Astrocyte of the spinal cord (primary cell): Measurements from ENCODE around the gene SUPT3H.

ENCODE experiments used
- DNase-seq: peaks from one replicate; pipeline ENCODE4 v3.0.0; 2011; ENCODE audit warnings: low read depth, low spot score
- H3K4me3 ChIP-seq: 2 replicates; pipeline ENCODE4 v1.5.1; 2011; ENCODE audit warnings: low read depth, mild to moderate bottlenecking, low read length, moderate library complexity
- CTCF ChIP-seq: IDR thresholded peaks from 2 replicates; pipeline ENCODE4 v1.5.1; 2012; ENCODE audit warnings: low read depth, mild to moderate bottlenecking, low read length, inconsistent platforms
- in situ Hi-C: cut with HindIII; loops from 2 replicates; pipeline ENCODE4 v1.10.0; 2017; ENCODE audit warnings: low sequenced_read_pairs

SUPT3H gene

GRCh38 chr6:45031601-45032000, 346.1 kb downstream of the SUPT3H start:
- no peak for DNase-seq
- no peak overlapping the region for H3K4me3 ChIP-seq
- in situ Hi-C loops, result no loop called here
- TF ChIP-seq CTCF, result no peak

GRCh38 chr6:45027126-45027525, 350.6 kb downstream of the SUPT3H start:
- H3K4me3 ChIP-seq, result no peak overlapping the region
- in situ Hi-C loops, result no loop called here
- TF ChIP-seq CTCF, result no peak
- no peak for DNase-seq

DNA sequence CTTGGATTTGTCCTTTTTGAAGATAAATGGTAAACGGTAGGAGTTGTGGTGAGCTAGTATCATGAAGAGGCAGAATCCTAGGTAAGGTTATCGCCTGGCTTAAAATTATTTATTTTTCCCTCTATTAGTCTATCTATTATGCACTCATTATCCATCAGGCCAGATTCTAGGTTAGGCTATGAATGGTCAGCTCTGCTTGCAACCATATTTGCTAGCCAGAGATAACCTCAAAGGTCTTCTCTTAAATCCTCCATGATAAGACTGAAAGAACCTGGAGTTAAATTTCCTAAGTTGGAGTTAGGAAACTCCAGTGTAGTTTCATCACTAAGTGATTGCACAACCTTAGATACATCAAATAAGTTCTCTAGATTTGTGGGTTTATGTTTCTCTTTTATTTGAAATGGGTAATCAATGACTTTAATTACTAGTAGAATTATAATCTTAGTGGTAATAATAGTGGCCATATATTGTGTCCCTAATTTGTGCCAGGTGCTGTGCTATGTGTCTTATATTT, 351.7 kb downstream of the SUPT3H start:
- in situ Hi-C loops, result no loop called here
- no peak for TF ChIP-seq CTCF
- DNase-seq, result no peak
- no peak overlapping the region for H3K4me3 ChIP-seq

DNA sequence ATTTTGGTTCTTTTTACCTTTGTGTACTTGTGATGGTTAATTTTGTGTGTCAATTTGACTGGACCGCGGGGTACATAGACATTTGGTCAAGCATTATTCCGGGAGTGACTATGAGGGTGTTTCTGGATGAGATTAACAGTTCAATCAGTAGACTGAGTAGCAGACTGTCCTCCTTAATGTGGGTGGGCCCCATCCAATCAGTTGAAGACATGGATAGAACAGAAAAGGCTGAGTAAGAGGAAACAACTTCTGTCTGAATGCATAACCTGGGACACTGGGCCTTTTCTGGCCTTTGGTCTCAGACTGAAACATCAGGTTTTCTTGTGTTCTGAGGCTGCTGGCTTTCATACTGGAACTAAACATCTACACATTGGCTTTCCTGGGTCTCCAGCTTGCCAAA, 353.1 kb downstream of the SUPT3H start:
- no peak overlapping the region for H3K4me3 ChIP-seq
- no peak for TF ChIP-seq CTCF
- in situ Hi-C loops, result no loop called here
- DNase-seq, result no peak

DNA sequence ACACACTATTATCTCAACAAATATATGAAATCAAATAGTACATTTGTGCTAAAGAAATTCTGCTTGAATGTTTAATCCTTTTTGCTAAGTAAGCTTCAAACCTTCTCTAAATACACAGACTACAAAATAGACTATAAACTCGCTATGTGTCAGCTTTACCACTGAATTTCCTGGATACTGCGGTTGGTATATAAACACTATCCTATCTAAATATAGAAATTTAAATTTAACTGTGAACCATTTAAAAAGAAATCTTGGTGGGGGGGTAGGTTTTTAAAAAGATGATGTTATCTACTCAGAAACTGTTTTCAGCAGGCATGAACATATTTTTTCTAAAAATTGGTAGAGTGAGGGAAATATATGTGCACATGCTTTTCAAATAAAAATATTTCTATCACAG, 356.1 kb downstream of the SUPT3H start:
- in situ Hi-C loops, result no loop called here

GRCh38 chr6:45012687-45013086, 365.0 kb downstream of the SUPT3H start:
- TF ChIP-seq CTCF, result no peak
- no peak overlapping the region for H3K4me3 ChIP-seq
- no peak for DNase-seq
- in situ Hi-C loops, result no loop called here

More for the DNA sequence above, 356.1 kb downstream of the SUPT3H start:
- TF ChIP-seq CTCF, result no peak
- DNase-seq, result peak; percentile 62
- H3K4me3 ChIP-seq, result no peak overlapping the region

DNA sequence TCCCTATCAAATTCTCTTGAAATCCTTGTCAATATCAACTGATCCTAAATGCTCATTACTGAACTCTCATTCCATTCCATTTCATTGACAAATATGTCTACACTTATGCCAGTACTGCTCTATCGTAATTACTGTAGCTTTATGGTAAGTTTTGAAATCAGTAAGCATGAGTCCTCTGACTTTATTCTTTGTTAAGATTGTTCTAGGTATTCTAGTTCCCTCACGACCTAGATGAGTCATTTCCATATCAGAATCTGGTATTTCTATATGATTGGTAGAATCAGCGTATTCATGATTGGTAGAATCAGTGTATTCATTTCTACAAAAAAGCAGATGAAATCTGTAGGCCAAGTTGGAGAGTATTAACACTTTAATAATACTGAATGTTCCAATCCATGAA, 368.2 kb downstream of the SUPT3H start:
- DNase-seq, result no peak
- in situ Hi-C loops, result no loop called here
- TF ChIP-seq CTCF, result no peak
- H3K4me3 ChIP-seq, result no peak overlapping the region
